Loucy (cell line): ENCODE measurements around the gene GGA1.

Experiments used
- H2AFZ ChIP-seq: fragments of 200-600 bp; sonication (generic); 2 replicates; pipeline ENCODE4 v1.6.0; 2016; ENCODE audit warnings: antibody characterized with exemption, mild to moderate bottlenecking, low read length, moderate library complexity
- H3F3A ChIP-seq: fragments of 200-600 bp; 2 replicates; pipeline ENCODE4 v1.6.0; 2016; ENCODE audit warnings: antibody characterized with exemption, low read depth, mild to moderate bottlenecking
- H3K27me3 ChIP-seq: fragments of 200-600 bp; sonication (generic); 2 replicates; pipeline ENCODE4 v1.6.1; 2014; ENCODE audit warnings: low read length, mild to moderate bottlenecking; ENCODE audit not compliant: insufficient read depth, poor library complexity, severe bottlenecking
- H3K36me3 ChIP-seq: fragments of 200-600 bp; sonication (generic); 2 replicates; pipeline ENCODE4 v1.6.1; 2016; ENCODE audit warnings: low read length; ENCODE audit not compliant: insufficient read depth
- H3K4me1 ChIP-seq: fragments of 200-600 bp; sonication (generic); 2 replicates; pipeline ENCODE4 v1.5.1; 2014; ENCODE audit warnings: low read length, mild to moderate bottlenecking; ENCODE audit not compliant: insufficient read depth, poor library complexity, severe bottlenecking
- H3K4me2 ChIP-seq: fragments of 200-600 bp; sonication (generic); 2 replicates; pipeline ENCODE4 v1.6.0; 2014; ENCODE audit warnings: antibody characterized with exemption, low read length, low read depth, mild to moderate bottlenecking; ENCODE audit not compliant: poor library complexity, severe bottlenecking
- H3K4me3 ChIP-seq: fragments of 200-600 bp; sonication (generic); 2 replicates; pipeline ENCODE4 v1.5.1; 2014; ENCODE audit warnings: low read length, mild to moderate bottlenecking, mixed read lengths; ENCODE audit not compliant: poor library complexity, severe bottlenecking
- H3K79me2 ChIP-seq: fragments of 200-600 bp; sonication (generic); 2 replicates; pipeline ENCODE4 v1.6.1; 2014; ENCODE audit warnings: low read length; ENCODE audit not compliant: insufficient read depth
- H3K9ac ChIP-seq: fragments of 200-600 bp; sonication (generic); 2 replicates; pipeline ENCODE4 v1.6.0; 2014; ENCODE audit warnings: mild to moderate bottlenecking, low read depth, low read length, moderate library complexity; ENCODE audit not compliant: poor library complexity, severe bottlenecking
- H3K9me2 ChIP-seq: fragments of 200-600 bp; sonication (generic); replicated peaks from 2 replicates; pipeline ENCODE4 v1.6.1; 2016; ENCODE audit warnings: low read depth, low read length, mixed read lengths
- H3K9me3 ChIP-seq: fragments of 200-600 bp; sonication (generic); 2 replicates; pipeline ENCODE4 v1.6.1; 2014; ENCODE audit warnings: mild to moderate bottlenecking, antibody characterized with exemption, low read length, low read depth; ENCODE audit not compliant: insufficient read depth
- H4K20me1 ChIP-seq: fragments of 200-600 bp; sonication (generic); 2 replicates; pipeline ENCODE4 v1.6.0; 2014; ENCODE audit warnings: antibody characterized with exemption, low read length, mild to moderate bottlenecking; ENCODE audit not compliant: insufficient read depth, poor library complexity, severe bottlenecking
- EZH2phosphoT487 ChIP-seq: fragments of 200-600 bp; IDR thresholded peaks from 2 replicates; pipeline ENCODE4 v1.6.1; 2018; ENCODE audit warnings: antibody characterized with exemption, mild to moderate bottlenecking, moderate library complexity, borderline replicate concordance
- TF ChIP-seq, protein P1 (sequence below): fragments of 200-600 bp; sonication (generic); conservative IDR thresholded peaks from 2 replicates; pipeline ENCODE4 v1.5.1; 2014; ENCODE audit warnings: mild to moderate bottlenecking, antibody characterized with exemption, low read length

Gene GGA1

GRCh38 chr22:37570661-37570976 lies 38.0 kb upstream of the GGA1 start:
- no peaks in the 10 kb centered on the region for H3K9me3 ChIP-seq
- H3K79me2 ChIP-seq, result no peaks in the 10 kb centered on the region
- no peak overlapping the region for H3K4me3 ChIP-seq
- H3K4me2 ChIP-seq, result no peak overlapping the region
- H2AFZ ChIP-seq, result no peak overlapping the region
- H3F3A ChIP-seq, result no peaks in the 10 kb centered on the region
- H3K36me3 ChIP-seq, result no peaks in the 10 kb centered on the region
- peaks cover 3% of the 10 kb centered on the region for H4K20me1 ChIP-seq
- H3K4me1 ChIP-seq, result peaks cover 15% of the 10 kb centered on the region
- H3K9ac ChIP-seq, result no peak overlapping the region
- H3K9me2 ChIP-seq, result no peaks in the 10 kb centered on the region
- H3K27me3 ChIP-seq, result peaks cover 49% of the 10 kb centered on the region
- TF ChIP-seq, protein P1, sequence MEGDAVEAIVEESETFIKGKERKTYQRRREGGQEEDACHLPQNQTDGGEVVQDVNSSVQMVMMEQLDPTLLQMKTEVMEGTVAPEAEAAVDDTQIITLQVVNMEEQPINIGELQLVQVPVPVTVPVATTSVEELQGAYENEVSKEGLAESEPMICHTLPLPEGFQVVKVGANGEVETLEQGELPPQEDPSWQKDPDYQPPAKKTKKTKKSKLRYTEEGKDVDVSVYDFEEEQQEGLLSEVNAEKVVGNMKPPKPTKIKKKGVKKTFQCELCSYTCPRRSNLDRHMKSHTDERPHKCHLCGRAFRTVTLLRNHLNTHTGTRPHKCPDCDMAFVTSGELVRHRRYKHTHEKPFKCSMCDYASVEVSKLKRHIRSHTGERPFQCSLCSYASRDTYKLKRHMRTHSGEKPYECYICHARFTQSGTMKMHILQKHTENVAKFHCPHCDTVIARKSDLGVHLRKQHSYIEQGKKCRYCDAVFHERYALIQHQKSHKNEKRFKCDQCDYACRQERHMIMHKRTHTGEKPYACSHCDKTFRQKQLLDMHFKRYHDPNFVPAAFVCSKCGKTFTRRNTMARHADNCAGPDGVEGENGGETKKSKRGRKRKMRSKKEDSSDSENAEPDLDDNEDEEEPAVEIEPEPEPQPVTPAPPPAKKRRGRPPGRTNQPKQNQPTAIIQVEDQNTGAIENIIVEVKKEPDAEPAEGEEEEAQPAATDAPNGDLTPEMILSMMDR, result no peak
- TF ChIP-seq EZH2phosphoT487, result no peak

DNA sequence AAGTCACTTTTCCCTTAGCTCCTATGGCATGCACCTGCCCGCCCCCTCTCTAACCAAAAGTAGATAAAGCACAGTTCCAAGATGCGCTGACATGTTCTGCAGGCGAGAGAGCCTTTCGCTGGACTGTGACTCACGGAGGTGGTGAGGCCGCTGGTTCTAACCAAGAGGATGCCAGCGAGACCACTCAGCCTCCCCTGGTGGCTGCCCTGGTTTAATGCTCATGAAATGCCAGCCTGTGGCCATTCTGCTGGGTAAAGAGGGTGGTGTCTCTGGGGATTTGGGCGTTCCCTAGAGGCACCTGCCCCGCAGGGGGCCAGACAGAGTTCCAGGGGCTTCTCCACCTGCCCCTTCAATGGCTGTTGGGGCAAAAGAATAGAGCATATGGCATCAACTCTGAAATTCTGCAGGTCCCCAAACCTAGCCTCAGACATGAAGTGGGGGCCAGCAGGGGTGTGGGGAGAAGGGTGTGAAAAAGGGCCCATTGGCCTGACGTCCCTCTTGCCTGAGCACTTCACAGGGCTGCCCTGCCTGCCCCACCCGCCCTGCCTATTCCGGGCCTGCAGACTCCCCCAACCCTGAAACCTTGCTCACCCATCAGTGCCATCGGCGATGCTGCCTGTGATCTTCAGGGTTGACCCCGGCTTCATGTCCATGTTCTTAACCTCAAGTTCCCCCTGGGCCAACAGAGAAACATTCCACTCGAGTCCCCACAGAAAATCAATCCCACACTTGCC lies 37.2 kb upstream of the GGA1 start:
- Histone ChIP-seq H3K4me3 (no peak overlapping the region), H3F3A (no peaks in the 10 kb centered on the region), H3K9me2 (no peaks in the 10 kb centered on the region), H3K36me3 (no peaks in the 10 kb centered on the region), H3K79me2 (no peaks in the 10 kb centered on the region), H3K27me3 (peaks cover 41% of the 10 kb centered on the region), H3K4me1 (peaks cover 8% of the 10 kb centered on the region), H4K20me1 (no peaks in the 10 kb centered on the region), H3K4me2 (no peak overlapping the region), H2AFZ (no peak overlapping the region), H3K9ac (no peak overlapping the region), H3K9me3 (no peaks in the 10 kb centered on the region)
- TF ChIP-seq, protein P1, result peak; percentile 40
- TF ChIP-seq EZH2phosphoT487, result no peak

DNA sequence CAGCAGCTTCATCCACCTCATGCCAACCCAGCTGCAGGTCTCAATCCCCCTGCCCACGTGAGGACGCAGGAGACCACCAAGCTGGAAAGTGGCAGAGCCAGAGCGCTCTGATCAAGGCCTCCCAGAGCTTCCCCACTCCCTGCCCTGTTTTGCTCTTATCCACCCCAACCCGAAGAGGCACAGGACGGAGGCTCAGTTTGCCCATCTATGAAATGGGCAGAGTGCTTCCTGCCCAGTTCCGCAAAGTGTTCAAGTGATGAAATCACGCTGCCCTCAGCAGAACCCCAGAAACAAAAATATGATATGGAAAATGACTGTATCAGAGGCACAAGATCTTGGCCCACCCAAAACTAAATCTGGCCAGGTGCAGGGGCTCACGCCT lies 36.7 kb upstream of the GGA1 start:
- Histone ChIP-seq H2AFZ (no peak overlapping the region), H3K9me2 (no peaks in the 10 kb centered on the region), H3K4me3 (no peak overlapping the region), H3K4me2 (no peak overlapping the region), H4K20me1 (no peaks in the 10 kb centered on the region), H3F3A (no peaks in the 10 kb centered on the region), H3K27me3 (peaks cover 38% of the 10 kb centered on the region), H3K36me3 (no peaks in the 10 kb centered on the region), H3K9me3 (no peaks in the 10 kb centered on the region), H3K4me1 (peaks cover 3% of the 10 kb centered on the region), H3K9ac (no peak overlapping the region), H3K79me2 (no peaks in the 10 kb centered on the region)
- TF ChIP-seq, protein P1, result no peak
- TF ChIP-seq EZH2phosphoT487, result no peak
